GM21360 (cell line): Measurements from ENCODE around the gene CLTCL1.
"Not testable (repeated sequence)": the region's sequence is repeated elsewhere in the genome, so short reads cannot be mapped to it uniquely, and the experiment has no call there.

Experiments used
- ATAC-seq: cut with Tn5 transposase; IDR thresholded peaks from one replicate; pipeline ENCODE4 v1.9.1; 2021; ENCODE audit warnings: mild to moderate bottlenecking, moderate library complexity; ENCODE audit not compliant: unreplicated experiment

CLTCL1 gene

GRCh38 chr22:19222242-19223005 lies 69.1 kb downstream of the CLTCL1 start:
- ATAC-seq: no peak

GRCh38 chr22:19220867-19221266 lies 70.7 kb downstream of the CLTCL1 start:
- no peak for ATAC-seq

GRCh38 chr22:19218541-19219233 lies 72.8 kb downstream of the CLTCL1 start:
- ATAC-seq: no peak

- no peak for ATAC-seq
Observed at GRCh38 chr22:19216579-19216978, 74.9 kb downstream of the CLTCL1 start.

- no peak for ATAC-seq
Observed at GRCh38 chr22:19215360-19215759, 76.2 kb downstream of the CLTCL1 start.

GRCh38 chr22:19214078-19214473 lies 77.4 kb downstream of the CLTCL1 start:
- no peak for ATAC-seq

GRCh38 chr22:19213442-19214077 lies 78.0 kb downstream of the CLTCL1 start:
- no peak for ATAC-seq

- no peak for ATAC-seq
Observed at GRCh38 chr22:19213001-19213400, 78.5 kb downstream of the CLTCL1 start.

- ATAC-seq: no peak
Observed at GRCh38 chr22:19212302-19212870, 79.1 kb downstream of the CLTCL1 start.

GRCh38 chr22:19210188-19210587 lies 81.3 kb downstream of the CLTCL1 start:
- ATAC-seq: no peak

GRCh38 chr22:19208287-19208847 lies 83.2 kb downstream of the CLTCL1 start:
- ATAC-seq: no peak

- no peak for ATAC-seq
Observed at GRCh38 chr22:19207884-19208283, 83.6 kb downstream of the CLTCL1 start.

GRCh38 chr22:19207401-19207808 lies 84.1 kb downstream of the CLTCL1 start:
- ATAC-seq: no peak

GRCh38 chr22:19206287-19206686 lies 85.2 kb downstream of the CLTCL1 start:
- no peak for ATAC-seq

- ATAC-seq: no peak
Observed at GRCh38 chr22:19204640-19205039, 86.9 kb downstream of the CLTCL1 start.

- no peak for ATAC-seq
Observed at GRCh38 chr22:19203834-19204233, 87.7 kb downstream of the CLTCL1 start.

GRCh38 chr22:19202799-19203186 lies 88.7 kb downstream of the CLTCL1 start:
- not testable (repeated sequence) for ATAC-seq

GRCh38 chr22:19201869-19202798 lies 89.4 kb downstream of the CLTCL1 start:
- no peak for ATAC-seq

GRCh38 chr22:19201130-19201868 lies 90.2 kb downstream of the CLTCL1 start:
- no peak for ATAC-seq
